Activated CD4-positive, alpha-beta T cell treated with anti-CD3 and anti-CD28 coated beads for 48 hours (primary cell): ENCODE measurements around the gene MCOLN3.

Source experiments
- DNase-seq: peaks from one replicate; pipeline ENCODE4 v3.0.0-alpha.2; 2020

The MCOLN3 gene

GRCh38 chr1:85048296-85049064, at the start of gene MCOLN3:
TSS of gene MCOLN3 (minus strand) at chr1:85048500. CDS start at chr1:85045360, 3,140 bp downstream.
- DNase-seq: peak; percentile 42

- no peak for DNase-seq
These were observed 45.3 kb upstream of the MCOLN3 start for GRCh38 chr1:85093644-85094043.

GRCh38 chr1:85091671-85092280, 43.5 kb upstream of the MCOLN3 start:
- DNase-seq: peak; percentile 30

GRCh38 chr1:85090225-85090624, 41.9 kb upstream of the MCOLN3 start:
- no peak for DNase-seq

- DNase-seq: no peak
These were observed 40.9 kb upstream of the MCOLN3 start for GRCh38 chr1:85089203-85089602.

GRCh38 chr1:85088408-85088784, 40.1 kb upstream of the MCOLN3 start:
- no peak for DNase-seq

- no peak for DNase-seq
These were observed 39.5 kb upstream of the MCOLN3 start for GRCh38 chr1:85087659-85088407.

- DNase-seq: no peak
These were observed 37.1 kb upstream of the MCOLN3 start for GRCh38 chr1:85085417-85085816.

GRCh38 chr1:85078903-85079302, 30.6 kb upstream of the MCOLN3 start:
- no peak for DNase-seq

- DNase-seq: no peak
These were observed 26.2 kb upstream of the MCOLN3 start for GRCh38 chr1:85074365-85074964.

- DNase-seq: no peak
These were observed 22.7 kb upstream of the MCOLN3 start for GRCh38 chr1:85070972-85071492.

- no peak for DNase-seq
These were observed 20.5 kb upstream of the MCOLN3 start for GRCh38 chr1:85068846-85069245.

- DNase-seq: no peak
These were observed 17.2 kb upstream of the MCOLN3 start for GRCh38 chr1:85065550-85065949.

- no peak for DNase-seq
These were observed 14.2 kb upstream of the MCOLN3 start for GRCh38 chr1:85062425-85063026.

- peak; percentile 89 for DNase-seq
These were observed 13.6 kb upstream of the MCOLN3 start for GRCh38 chr1:85061711-85062424.

- no peak for DNase-seq
These were observed 11.7 kb upstream of the MCOLN3 start for GRCh38 chr1:85060038-85060437.

- DNase-seq: no peak
These were observed 11.3 kb upstream of the MCOLN3 start for GRCh38 chr1:85059563-85059962.

- DNase-seq: no peak
These were observed 10.5 kb upstream of the MCOLN3 start for GRCh38 chr1:85058786-85059185.

GRCh38 chr1:85058311-85058710, 10.0 kb upstream of the MCOLN3 start:
- DNase-seq: no peak

- DNase-seq: no peak
These were observed 6.4 kb upstream of the MCOLN3 start for GRCh38 chr1:85054664-85055063.

GRCh38 chr1:85049735-85050166, 1.5 kb upstream of the MCOLN3 start:
- DNase-seq: no peak
